ENCODE data around the gene CHRM4.

Gene CHRM4

DNA sequence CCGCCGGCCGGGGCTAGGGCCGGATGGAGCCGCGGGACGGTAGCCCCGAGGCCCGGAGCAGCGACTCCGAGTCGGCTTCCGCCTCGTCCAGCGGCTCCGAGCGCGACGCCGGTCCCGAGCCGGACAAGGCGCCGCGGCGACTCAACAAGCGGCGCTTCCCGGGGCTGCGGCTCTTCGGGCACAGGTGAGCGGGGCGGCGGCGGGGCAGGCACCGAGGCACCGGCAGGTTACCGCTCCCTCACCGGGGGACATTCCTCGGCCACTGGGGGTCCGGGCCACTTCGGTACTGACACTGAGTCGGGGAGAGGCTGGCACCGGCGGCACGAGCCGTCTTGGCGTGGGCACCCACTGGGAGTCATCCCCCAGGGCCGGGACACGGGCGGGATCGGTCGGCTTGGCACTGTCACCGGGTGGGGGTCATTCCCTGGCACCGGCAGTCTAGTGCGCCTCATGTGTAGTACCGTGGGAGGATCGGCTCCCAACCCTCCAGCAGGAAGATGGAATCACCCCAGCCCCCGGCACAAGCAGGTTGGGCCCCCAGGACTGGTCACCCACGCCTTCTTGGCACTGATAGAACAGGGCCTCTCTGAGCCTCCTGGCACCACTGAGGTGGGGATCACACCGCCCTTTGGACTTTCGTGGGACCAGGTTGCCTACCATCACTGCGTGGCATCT lies 43.8 kb downstream of the CHRM4 start:
- DNase-seq (ENCODE audit: low read depth in 2 of 2), result no peak

DNA sequence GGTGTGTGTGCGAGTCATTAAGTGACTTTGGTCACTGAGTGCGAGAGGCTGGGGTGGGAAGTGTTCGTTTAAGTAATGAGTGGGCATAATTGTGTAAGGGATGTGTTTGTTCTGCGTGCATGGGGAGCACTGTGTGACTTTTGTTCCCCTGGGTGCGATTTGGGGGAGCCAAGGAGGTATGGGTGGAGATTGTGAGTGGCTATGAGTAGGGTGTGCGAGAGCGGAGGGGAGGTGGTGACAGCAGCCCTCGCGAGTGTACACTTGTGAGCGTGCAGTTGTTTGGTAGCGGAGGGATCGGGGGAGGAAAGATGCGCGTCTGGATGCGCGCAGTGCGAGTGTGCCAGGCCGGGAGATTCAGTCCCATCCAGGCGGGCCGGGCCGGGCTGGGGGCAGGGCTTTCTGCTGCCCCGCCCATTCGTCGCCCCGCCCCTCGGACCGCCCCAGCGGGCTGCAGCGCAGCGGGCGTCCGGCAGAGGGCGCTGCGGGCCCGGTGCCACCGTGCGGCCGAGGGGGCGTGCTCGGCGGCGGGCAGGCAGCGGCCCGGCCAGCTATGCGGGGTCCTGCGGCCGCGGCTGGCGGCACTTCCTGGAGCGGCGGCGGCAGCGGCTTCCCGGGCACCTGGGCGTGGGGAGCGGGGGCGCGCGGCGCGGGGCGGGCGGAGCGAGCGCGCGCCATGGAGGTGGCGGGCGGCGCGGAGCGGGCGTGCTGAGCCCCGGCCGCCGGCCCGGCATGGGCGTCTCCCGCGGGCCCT lies 44.5 kb downstream of the CHRM4 start, which contains the start of gene DGKZ:
Gene DGKZ (plus strand): TSS at position 578 of the 751 bp plus-strand sequence. CDS start 197 bp downstream, outside the sequence.
- peak; percentile 77 to 78 for DNase-seq (ENCODE audit: low read depth in 2 of 2)

DNA sequence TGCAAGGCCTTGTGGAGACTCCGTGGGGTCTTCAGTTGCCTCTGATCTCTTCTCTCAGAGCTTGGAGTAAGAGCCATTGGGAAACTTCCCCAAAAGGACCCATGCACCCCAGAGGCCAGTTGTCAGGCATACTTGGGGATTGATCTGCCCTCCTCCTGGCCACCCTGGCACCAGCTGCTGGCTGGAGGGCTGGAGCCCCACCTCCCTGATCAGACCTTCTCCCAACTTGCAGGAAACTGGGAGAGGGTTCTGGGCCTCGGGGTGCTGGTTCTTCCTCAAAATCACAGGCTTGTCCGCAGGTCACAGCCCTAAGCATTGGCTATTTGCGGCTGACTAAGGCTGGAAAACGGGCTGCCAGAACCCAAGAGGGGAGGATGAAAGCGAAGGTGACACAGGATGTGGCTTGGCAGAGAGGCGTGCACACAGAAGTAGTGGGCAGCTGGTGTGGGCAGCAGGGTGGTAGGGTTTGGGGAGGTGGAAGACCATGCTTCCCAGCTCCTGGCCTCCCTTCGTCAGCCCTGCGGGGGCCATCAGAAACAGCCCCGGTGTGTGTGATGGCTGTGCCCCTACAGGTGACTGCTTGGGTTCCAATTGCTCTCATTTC lies 45.6 kb downstream of the CHRM4 start:
- DNase-seq (ENCODE audit: low read depth in 2 of 2), result no peak

DNA sequence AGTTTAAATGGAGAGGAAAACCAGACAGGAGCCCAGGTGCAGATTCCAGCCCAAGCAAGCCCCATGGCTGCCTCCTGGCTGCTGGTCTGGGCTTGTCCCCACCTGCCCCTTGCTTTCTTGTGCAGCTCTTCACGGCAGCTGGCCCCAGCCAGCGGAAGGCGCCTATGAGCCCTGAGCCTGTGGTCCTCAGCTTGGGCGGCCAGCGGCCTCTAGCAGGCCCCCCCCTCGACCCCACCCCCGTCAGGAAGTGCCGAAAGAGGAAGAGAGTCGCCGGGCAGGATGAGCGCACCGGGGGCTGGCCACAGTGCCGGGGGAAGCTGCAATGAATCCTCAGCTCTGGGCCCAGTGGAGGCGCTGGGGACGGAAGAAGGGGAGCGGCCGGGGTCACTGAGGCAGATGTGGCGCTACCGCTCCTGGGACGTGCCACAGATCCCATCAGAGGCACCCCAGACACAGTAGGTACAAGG lies 46.4 kb downstream of the CHRM4 start:
- DNase-seq (ENCODE audit: low read depth in 2 of 2), result no peak

DNA sequence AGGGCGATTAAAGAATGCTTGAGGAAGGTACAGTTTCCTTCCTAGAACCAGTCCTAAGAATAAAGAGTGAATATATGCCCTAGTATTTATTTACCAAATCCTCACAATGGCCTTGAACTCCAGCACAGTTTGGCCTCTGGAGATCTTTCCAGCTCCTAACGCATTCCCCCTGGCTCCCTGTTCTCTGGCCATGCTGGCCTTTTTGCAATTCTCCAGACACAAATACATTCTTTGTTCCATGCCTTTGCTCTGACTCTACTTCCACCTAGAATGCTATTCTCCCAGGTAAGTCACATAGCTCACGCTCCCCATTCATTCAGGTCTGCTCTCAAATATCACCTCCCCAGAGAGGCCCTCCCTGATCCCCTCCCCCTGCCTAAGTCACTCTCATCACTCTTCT lies 48.1 kb downstream of the CHRM4 start:
- no peak for DNase-seq (ENCODE audit: low read depth in 2 of 2)

DNA sequence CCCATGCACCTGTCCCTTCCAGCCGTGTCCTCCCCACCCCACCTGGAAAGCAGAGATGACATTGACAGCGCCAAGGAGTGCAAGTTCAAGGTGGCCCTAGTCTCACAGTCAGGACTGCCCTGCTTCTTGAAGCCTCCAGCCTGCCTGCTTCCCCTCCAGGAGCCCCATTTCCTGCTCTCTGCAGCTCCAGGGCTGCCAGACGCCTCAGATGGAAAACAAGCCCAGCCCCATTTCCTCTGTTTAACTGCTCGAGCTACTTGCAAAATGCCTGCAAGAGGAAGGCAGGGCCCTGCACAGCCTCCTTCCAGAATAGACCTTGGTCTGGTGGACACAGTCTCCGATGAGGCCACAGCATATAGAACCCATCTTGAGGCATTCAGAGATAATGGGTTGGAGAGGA lies 49.3 kb downstream of the CHRM4 start:
- no peak for DNase-seq (ENCODE audit: low read depth in 2 of 2)

DNA sequence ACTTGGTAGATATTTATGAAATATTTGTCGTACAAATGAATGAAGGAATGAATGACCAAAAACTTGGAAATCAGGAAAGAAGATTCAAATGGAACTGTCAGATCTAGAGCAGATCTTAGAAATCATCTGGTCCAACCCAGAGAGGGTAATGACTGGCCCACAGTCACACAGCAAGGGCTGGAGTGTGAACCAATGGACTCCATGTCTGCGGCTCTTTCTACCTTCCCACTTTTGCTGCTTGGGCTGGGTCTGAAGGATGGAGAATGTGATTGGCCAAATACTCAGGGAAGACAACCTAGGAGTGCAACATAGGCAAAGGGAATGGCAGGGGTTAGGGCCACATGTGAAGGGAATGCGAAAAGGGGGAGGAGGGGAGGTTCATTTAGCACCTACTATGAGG lies 50.1 kb downstream of the CHRM4 start:
- no peak for DNase-seq (ENCODE audit: low read depth in 2 of 2)

DNA sequence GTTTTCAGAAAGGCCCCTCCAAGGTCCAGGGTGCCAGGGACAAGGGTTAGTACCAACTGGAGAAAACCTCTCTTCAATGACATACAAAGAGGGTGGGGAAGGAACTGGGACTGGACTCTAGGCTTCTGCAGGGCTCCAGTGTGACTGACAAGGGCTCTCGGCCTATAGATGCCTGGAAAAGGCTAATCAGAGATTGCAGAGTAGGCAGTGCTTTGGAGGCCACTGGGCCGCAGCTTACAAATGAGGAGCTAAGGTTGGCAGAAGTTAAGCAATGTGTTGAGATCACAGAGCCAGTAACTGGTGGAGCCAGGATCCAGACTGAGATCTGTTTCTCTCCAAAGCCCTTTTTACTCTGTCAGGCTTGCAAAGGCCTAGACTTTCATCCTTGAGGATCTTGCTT lies 51.8 kb downstream of the CHRM4 start:
- DNase-seq (ENCODE audit: low read depth in 2 of 2), result no peak

DNA sequence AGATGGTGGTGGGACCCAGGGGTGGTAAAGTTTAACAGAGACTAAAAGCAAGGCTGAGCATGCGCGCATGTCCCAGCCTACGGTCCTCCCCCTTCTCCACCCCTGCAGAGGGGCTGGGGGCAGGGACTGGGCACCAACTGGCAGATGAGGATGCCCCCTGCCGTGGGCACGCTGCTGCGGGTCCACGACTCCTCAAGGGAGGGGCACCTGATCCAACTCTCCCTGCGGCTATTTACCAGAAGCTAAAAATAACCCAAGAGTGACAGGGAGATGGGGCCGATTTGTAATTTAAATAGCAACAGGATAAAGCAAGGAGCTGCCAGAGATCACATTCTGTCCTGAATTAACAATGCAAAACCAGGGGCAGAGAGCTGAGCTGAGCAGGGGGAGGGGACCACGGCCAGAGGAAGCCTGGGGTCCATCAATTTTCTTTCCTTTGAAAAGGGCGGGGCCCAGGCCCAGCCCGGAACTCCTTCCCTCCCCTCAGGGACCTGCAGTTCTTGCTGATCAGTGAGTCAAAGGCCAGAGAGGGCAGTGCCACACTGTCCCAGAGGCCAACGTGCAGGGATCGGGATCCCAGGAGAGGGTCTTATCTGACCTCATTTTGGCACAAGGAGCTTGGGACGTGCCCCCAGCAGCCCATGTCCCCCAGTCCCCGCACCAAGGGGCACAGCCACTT lies 52.4 kb downstream of the CHRM4 start:
- no peak for DNase-seq (ENCODE audit: low read depth in 2 of 2)

DNA sequence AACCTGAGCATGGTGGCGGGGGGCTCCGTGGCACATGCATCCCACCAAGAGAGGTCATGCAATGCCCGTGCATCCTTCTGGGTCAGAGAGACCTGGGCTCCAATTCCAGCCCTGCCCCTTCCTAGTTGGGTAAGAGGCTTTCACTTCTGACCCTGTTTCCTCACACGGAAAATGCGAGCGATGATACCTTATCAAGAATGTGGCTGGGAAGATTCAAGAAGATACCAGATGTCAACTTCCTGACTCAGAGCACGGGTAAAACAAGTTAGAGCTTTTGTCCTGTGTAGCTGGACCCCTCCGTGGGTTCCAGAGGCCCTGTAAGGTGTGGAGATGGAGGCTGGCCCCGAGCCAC lies 53.0 kb downstream of the CHRM4 start:
- no peak for DNase-seq (ENCODE audit: low read depth in 2 of 2)

DNA sequence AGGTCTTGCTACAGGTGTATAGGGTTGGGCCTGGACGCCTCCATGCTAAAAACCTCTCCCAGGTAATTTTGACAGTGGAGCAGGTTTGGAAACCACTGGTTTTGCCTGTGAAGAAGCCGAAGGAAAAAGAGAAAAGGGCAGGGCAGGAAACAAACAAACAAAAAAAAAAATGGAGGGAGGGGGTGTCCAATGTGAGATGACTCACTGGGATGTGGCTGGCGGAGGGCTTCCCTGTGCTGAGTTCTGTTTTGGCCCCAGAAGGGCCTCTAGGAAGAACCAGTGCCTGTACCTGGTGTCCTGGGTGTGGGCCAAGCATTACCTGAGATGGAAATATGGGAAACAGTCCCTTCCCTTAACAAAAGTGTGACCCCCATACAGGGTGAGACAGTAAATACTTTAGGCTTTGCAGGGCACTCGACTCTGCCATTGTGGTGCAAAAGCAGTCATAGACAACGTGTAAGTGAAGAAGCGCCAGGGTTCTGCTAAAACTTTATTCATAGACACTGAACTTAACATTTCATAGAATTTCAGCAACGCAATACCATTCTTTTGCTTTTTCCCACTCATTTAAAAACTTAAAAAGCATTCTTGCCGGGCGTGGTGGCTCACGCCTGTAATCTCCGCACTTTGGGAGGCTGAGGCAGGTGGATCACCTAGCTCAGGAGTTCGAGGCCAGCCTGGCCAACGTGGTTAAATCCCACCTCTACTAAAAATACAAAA lies 53.8 kb downstream of the CHRM4 start:
- no peak for DNase-seq (ENCODE audit: low read depth in 2 of 2)

DNA sequence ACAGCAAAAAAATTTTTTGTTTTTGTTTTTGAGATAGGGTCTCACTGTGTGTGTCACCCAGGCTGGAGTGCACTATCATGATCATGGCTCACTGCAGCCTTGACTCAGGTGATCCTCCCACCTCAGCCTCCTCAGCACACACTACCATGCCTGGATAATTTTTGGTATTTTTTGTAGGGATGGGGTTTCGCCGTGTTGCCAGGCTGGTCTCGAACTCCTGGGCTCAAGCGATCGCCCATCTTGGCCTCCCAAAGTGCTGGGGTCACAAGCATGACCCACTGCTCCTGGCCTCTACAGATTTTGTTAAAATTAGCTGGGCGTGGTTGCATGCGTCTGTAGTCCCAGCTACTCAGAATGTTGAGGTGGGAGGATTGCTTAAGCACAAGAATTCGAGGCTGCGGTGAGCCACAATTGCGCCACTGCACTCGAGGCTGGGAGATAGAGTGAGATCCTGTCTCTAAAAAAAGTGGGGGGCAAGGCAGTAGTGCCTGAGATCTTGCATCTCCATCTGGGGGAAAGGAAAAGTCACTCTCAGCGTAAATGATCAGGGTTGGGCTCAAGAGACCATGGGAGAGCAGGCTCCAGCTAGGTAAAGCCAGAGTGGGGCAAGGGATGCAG lies 54.9 kb downstream of the CHRM4 start:
- no peak for DNase-seq (ENCODE audit: low read depth in 2 of 2)

DNA sequence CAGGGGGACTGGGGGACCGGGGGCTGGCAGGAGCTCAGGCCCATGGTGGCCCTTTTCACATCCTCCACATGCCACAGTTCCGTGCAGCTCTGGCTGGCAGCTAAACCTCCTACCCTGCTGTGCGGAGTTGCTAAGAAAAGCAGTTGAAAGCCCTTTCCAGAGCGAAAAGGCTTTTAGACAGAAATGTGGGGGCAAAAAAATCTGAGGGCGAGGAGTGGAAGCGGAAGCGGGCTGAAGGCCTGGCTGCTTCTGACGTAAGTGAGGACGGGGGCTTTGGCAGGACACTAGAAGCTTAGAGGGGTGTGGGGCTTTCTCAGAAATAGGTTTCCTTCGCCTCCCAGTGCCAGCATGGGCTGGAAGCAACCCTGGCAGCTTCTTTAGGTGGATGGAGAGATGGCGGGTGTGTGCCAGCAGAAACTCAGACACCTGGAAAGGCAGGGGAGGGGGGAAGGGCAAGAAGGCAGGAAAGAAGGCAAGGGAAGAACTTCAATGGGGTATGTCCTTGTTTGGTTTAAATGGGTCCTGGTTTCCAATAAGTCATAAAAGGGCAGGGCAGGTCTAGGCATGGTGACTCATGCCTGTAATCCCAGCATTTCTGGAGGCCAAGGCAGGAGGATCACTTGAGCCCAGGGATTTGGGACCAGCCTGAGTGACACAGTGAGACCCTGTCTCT lies 55.5 kb downstream of the CHRM4 start:
- DNase-seq (ENCODE audit: low read depth in 2 of 2), result no peak

DNA sequence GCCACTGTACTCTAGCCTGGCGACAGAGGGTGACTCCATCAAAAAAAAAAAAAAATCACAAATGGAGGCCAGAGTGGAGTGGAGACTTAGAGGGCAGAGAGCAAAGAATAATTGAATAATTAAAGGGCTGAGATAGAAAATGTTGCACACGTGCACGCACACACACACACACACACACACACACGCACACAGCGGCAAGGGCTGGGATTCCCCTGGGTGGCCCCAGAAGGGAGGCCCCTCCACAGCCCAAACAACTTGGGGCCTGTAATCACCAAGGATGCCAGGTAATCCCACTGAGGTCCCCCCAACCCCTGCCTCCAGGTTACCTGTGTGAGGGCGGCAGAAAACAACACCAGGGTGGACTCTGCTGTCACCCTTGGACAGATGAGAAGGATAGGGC lies 56.3 kb downstream of the CHRM4 start:
- no peak for DNase-seq (ENCODE audit: low read depth in 2 of 2)

DNA sequence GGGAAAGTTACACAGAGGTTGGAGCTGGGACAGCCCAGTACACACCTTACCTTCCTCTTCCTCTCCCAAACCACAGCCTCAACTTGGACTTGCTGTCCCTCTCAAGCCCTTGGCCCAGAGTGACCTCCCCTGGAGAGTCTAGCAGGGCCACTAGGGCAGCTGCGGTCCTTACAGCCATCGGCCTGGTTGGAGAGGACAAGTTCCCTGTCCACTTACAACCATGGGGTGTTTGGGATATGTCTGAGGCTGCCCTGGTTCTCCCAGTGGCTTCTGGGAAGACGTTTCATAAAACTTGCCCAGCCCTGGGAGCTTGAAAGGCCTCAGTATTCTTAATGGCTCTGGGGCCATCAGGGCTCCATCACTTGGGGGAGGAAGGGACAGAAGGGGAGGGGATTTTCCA lies 57.4 kb downstream of the CHRM4 start:
- DNase-seq (ENCODE audit: low read depth in 2 of 2), result no peak
